ENCODE measurements around the gene ZNF552.
"Not testable (repeated sequence)": the region's sequence is repeated elsewhere in the genome, so short reads cannot be mapped to it uniquely, and the experiment has no call there.

Gene ZNF552

GRCh38 chr19:57814505-57815246 lies at the start of gene ZNF552:
Gene ZNF552, minus strand, starts transcription at chr19:57814913. Its CDS starts 170 bp downstream, at chr19:57814743.
- Histone ChIP-seq H3K27ac (ENCODE audit: low read depth in 2 of 2, low read length in 2 of 2) (peak within 1 kb of the TSS; percentile 88 to 89), H3K27me3 (ENCODE audit: control insufficient read depth in 2 of 2, insufficient read depth in 2 of 2, low read length in 2 of 2) (no peaks in the 10 kb centered on the region), H3K4me1 (ENCODE audit: control insufficient read depth in 2 of 2, insufficient read depth in 2 of 2, low read length in 2 of 2) (peaks cover 10 to 18% of the 10 kb centered on the region in 2 donors), H3K9ac (ENCODE audit: low read depth in 1 of 2, low read length in 2 of 2) (peak within 1 kb of the TSS; percentile 89 to 94), H3K36me3 (ENCODE audit: control insufficient read depth in 2 of 2, insufficient read depth in 2 of 2, low read length in 2 of 2) (peaks cover 8 to 12% of the 10 kb centered on the region in 2 donors), H3K4me3 (ENCODE audit: low read length in 2 of 2) (peak within 1 kb of the TSS; percentile 97 to 100), H3K9me3 (ENCODE audit: control insufficient read depth in 2 of 2, low read length in 2 of 2) (no peaks in the 10 kb centered on the region)

GRCh38 chr19:57862351-57862750 lies 47.6 kb upstream of the ZNF552 start:
- not testable (repeated sequence) for H3K27ac ChIP-seq (ENCODE audit: low read depth in 2 of 2, low read length in 2 of 2); H3K27me3 ChIP-seq (ENCODE audit: control insufficient read depth in 2 of 2, insufficient read depth in 2 of 2, low read length in 2 of 2); H3K9ac ChIP-seq (ENCODE audit: low read depth in 1 of 2, low read length in 2 of 2); H3K4me1 ChIP-seq (ENCODE audit: control insufficient read depth in 2 of 2, insufficient read depth in 2 of 2, low read length in 2 of 2); H3K4me3 ChIP-seq (ENCODE audit: low read length in 2 of 2)
- peaks cover 71 to 79% of the 10 kb centered on the region in 2 donors for H3K36me3 ChIP-seq (ENCODE audit: control insufficient read depth in 2 of 2, insufficient read depth in 2 of 2, low read length in 2 of 2)
- peaks cover 6 to 22% of the 10 kb centered on the region in 2 donors for H3K9me3 ChIP-seq (ENCODE audit: control insufficient read depth in 2 of 2, low read length in 2 of 2)

GRCh38 chr19:57854117-57854516 lies 39.4 kb upstream of the ZNF552 start:
- H3K27ac ChIP-seq (ENCODE audit: low read depth in 2 of 2, low read length in 2 of 2); H3K27me3 ChIP-seq (ENCODE audit: control insufficient read depth in 2 of 2, insufficient read depth in 2 of 2, low read length in 2 of 2); H3K9me3 ChIP-seq (ENCODE audit: control insufficient read depth in 2 of 2, low read length in 2 of 2); H3K4me3 ChIP-seq (ENCODE audit: low read length in 2 of 2); H3K9ac ChIP-seq (ENCODE audit: low read depth in 1 of 2, low read length in 2 of 2): not testable (repeated sequence)
- Histone ChIP-seq H3K36me3 (ENCODE audit: control insufficient read depth in 2 of 2, insufficient read depth in 2 of 2, low read length in 2 of 2) (peaks cover 29 to 35% of the 10 kb centered on the region in 2 donors), H3K4me1 (ENCODE audit: control insufficient read depth in 2 of 2, insufficient read depth in 2 of 2, low read length in 2 of 2) (peaks cover 14 to 17% of the 10 kb centered on the region in 2 donors)

- H3K4me3 ChIP-seq (ENCODE audit: low read length in 2 of 2): peak overlapping the region; percentile 6 to 29
- peaks cover 14 to 17% of the 10 kb centered on the region in 2 donors for H3K4me1 ChIP-seq (ENCODE audit: control insufficient read depth in 2 of 2, insufficient read depth in 2 of 2, low read length in 2 of 2)
- H3K9ac ChIP-seq (ENCODE audit: low read depth in 1 of 2, low read length in 2 of 2); H3K27me3 ChIP-seq (ENCODE audit: control insufficient read depth in 2 of 2, insufficient read depth in 2 of 2, low read length in 2 of 2); H3K9me3 ChIP-seq (ENCODE audit: control insufficient read depth in 2 of 2, low read length in 2 of 2): not testable (repeated sequence)
- peak overlapping the region; percentile 81 to 89 for H3K27ac ChIP-seq (ENCODE audit: low read depth in 2 of 2, low read length in 2 of 2)
- peaks cover 21 to 26% of the 10 kb centered on the region in 2 donors for H3K36me3 ChIP-seq (ENCODE audit: control insufficient read depth in 2 of 2, insufficient read depth in 2 of 2, low read length in 2 of 2)
These were observed 37.3 kb upstream of the ZNF552 start for GRCh38 chr19:57851812-57852603.

- Histone ChIP-seq H3K4me1 (ENCODE audit: control insufficient read depth in 2 of 2, insufficient read depth in 2 of 2, low read length in 2 of 2) (peaks cover 14 to 17% of the 10 kb centered on the region in 2 donors), H3K27ac (ENCODE audit: low read depth in 2 of 2, low read length in 2 of 2) (peak overlapping the region; percentile 88 to 89), H3K36me3 (ENCODE audit: control insufficient read depth in 2 of 2, insufficient read depth in 2 of 2, low read length in 2 of 2) (peaks cover 12% of the 10 kb centered on the region in 2 donors), H3K27me3 (ENCODE audit: control insufficient read depth in 2 of 2, insufficient read depth in 2 of 2, low read length in 2 of 2) (no peaks in the 10 kb centered on the region), H3K4me3 (ENCODE audit: low read length in 2 of 2) (peak overlapping the region; percentile 86 to 95), H3K9me3 (ENCODE audit: control insufficient read depth in 2 of 2, low read length in 2 of 2) (no peaks in the 10 kb centered on the region), H3K9ac (ENCODE audit: low read depth in 1 of 2, low read length in 2 of 2) (peak overlapping the region; percentile 76 to 89)
These were observed 35.9 kb upstream of the ZNF552 start for GRCh38 chr19:57850553-57851017.

- H3K27ac ChIP-seq (ENCODE audit: low read depth in 2 of 2, low read length in 2 of 2): peak within 1 kb of the TSS; percentile 88 to 89
- peaks cover 7 to 14% of the 10 kb centered on the region in 2 donors for H3K36me3 ChIP-seq (ENCODE audit: control insufficient read depth in 2 of 2, insufficient read depth in 2 of 2, low read length in 2 of 2)
- not testable (repeated sequence) for H3K9me3 ChIP-seq (ENCODE audit: control insufficient read depth in 2 of 2, low read length in 2 of 2); H3K27me3 ChIP-seq (ENCODE audit: control insufficient read depth in 2 of 2, insufficient read depth in 2 of 2, low read length in 2 of 2)
- peaks cover 14 to 17% of the 10 kb centered on the region in 2 donors for H3K4me1 ChIP-seq (ENCODE audit: control insufficient read depth in 2 of 2, insufficient read depth in 2 of 2, low read length in 2 of 2)
- H3K9ac ChIP-seq (ENCODE audit: low read depth in 1 of 2, low read length in 2 of 2): peak within 1 kb of the TSS; percentile 76 to 89
- H3K4me3 ChIP-seq (ENCODE audit: low read length in 2 of 2): peak within 1 kb of the TSS; percentile 86 to 95
These were observed 35.2 kb upstream of the ZNF552 start, which contains the start of gene ZNF587 for GRCh38 chr19:57849666-57850473. Gene ZNF587, plus strand, starts transcription at chr19:57849859. Its CDS starts 180 bp downstream, at chr19:57850039.

- H3K4me1 ChIP-seq (ENCODE audit: control insufficient read depth in 2 of 2, insufficient read depth in 2 of 2, low read length in 2 of 2): peaks cover 14 to 17% of the 10 kb centered on the region in 2 donors
- not testable (repeated sequence) for H3K27me3 ChIP-seq (ENCODE audit: control insufficient read depth in 2 of 2, insufficient read depth in 2 of 2, low read length in 2 of 2); H3K9ac ChIP-seq (ENCODE audit: low read depth in 1 of 2, low read length in 2 of 2); H3K9me3 ChIP-seq (ENCODE audit: control insufficient read depth in 2 of 2, low read length in 2 of 2); H3K27ac ChIP-seq (ENCODE audit: low read depth in 2 of 2, low read length in 2 of 2)
- peaks cover 4 to 14% of the 10 kb centered on the region in 2 donors for H3K36me3 ChIP-seq (ENCODE audit: control insufficient read depth in 2 of 2, insufficient read depth in 2 of 2, low read length in 2 of 2)
- peak overlapping the region; percentile 86 to 95 for H3K4me3 ChIP-seq (ENCODE audit: low read length in 2 of 2)
These were observed 34.5 kb upstream of the ZNF552 start for GRCh38 chr19:57849162-57849665.

- not testable (repeated sequence) for H3K9me3 ChIP-seq (ENCODE audit: control insufficient read depth in 2 of 2, low read length in 2 of 2); H3K36me3 ChIP-seq (ENCODE audit: control insufficient read depth in 2 of 2, insufficient read depth in 2 of 2, low read length in 2 of 2); H3K9ac ChIP-seq (ENCODE audit: low read depth in 1 of 2, low read length in 2 of 2); H3K27me3 ChIP-seq (ENCODE audit: control insufficient read depth in 2 of 2, insufficient read depth in 2 of 2, low read length in 2 of 2); H3K4me3 ChIP-seq (ENCODE audit: low read length in 2 of 2); H3K27ac ChIP-seq (ENCODE audit: low read depth in 2 of 2, low read length in 2 of 2)
- peaks cover 14 to 17% of the 10 kb centered on the region in 2 donors for H3K4me1 ChIP-seq (ENCODE audit: control insufficient read depth in 2 of 2, insufficient read depth in 2 of 2, low read length in 2 of 2)
These were observed 32.5 kb upstream of the ZNF552 start for GRCh38 chr19:57847164-57847563.

- Histone ChIP-seq H3K4me3 (ENCODE audit: low read length in 2 of 2) (no peak overlapping the region), H3K4me1 (ENCODE audit: control insufficient read depth in 2 of 2, insufficient read depth in 2 of 2, low read length in 2 of 2) (no peaks in the 10 kb centered on the region), H3K27ac (ENCODE audit: low read depth in 2 of 2, low read length in 2 of 2) (no peak overlapping the region), H3K9ac (ENCODE audit: low read depth in 1 of 2, low read length in 2 of 2) (no peak overlapping the region), H3K36me3 (ENCODE audit: control insufficient read depth in 2 of 2, insufficient read depth in 2 of 2, low read length in 2 of 2) (peaks cover 16 to 17% of the 10 kb centered on the region in 2 donors), H3K9me3 (ENCODE audit: control insufficient read depth in 2 of 2, low read length in 2 of 2) (no peaks in the 10 kb centered on the region), H3K27me3 (ENCODE audit: control insufficient read depth in 2 of 2, insufficient read depth in 2 of 2, low read length in 2 of 2) (no peaks in the 10 kb centered on the region)
These were observed 26.5 kb upstream of the ZNF552 start for GRCh38 chr19:57841122-57841763.

All from mucosa of rectum (tissue), 2 donors.